Measurements from ENCODE around the gene MIS12.

Gene MIS12

GRCh38 chr17:5486206-5487124, at the start of gene MIS12:
MIS12 (plus strand) TSS chr17:5486566; CDS start chr17:5488863, 2,297 bp downstream.
- peak; percentile 99 for DNase-seq

DNA sequence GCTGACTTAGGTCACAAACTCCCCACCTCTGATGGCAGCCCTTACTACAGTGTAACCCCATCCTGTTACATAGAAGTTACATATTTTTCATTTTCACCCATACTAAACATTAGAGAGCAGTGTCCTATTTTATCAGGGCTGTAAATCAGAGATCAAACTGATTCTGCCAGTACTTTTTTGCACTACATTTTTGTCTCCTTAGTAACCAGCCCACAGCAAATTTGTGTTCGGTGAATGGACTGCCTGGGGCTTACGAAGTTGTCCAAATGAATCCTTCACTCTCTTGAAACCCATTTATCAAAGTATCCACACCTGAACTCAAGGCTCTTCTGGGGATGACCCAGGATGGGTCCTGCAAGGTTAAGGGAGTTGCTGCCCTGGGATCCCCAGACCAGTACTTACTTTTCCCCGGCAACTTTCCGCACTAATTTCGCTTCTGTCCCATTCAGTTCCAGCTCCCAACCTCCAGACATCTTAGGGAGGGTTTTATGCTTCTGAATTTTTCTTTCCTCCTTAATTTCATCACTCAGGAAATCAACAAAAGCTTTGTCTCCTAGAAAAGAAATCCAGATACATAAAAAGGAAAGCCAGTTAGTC, 48.5 kb upstream of the MIS12 start:
- DNase-seq = no peak

GRCh38 chr17:5438716-5439445, 47.5 kb upstream of the MIS12 start, which contains the start of gene C1QBP:
C1QBP (minus strand) TSS chr17:5439155; CDS start chr17:5439073, 82 bp downstream.
- peak; percentile 80 for DNase-seq

DNA sequence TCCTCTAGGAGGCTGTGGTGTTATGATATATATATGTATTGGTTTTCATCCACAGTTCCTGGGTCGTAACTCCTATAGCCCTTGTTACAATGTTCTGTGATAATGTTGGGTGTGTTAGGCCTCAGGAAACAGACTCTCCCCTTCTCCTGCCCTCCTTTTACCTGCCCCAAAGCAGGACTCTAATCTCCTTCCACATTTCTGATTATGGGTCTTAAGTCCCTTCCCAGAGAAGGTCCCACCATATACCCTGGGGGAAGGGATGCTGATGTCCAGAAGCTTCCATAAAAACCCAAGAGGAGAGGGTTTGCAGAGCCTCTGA, 47.0 kb upstream of the MIS12 start:
- DNase-seq = no peak

DNA sequence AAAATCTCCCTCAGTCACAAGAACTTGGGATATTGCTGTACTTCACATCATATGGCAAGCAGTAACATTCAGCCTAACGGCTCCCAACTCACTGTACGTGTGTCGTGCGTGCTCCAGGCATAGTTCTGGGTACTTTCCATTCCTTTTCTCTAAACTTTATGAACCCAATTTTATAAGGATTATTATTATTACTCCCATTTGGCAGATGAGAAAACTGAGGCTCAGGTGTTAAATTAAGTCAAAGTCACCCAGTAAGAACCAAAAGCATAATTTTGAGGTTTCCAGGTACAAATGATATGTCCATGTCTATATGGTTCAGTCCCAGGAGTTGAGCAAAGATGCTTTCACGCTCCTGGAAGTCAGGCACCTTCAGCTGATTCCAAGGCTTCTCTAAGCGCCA, 42.6 kb upstream of the MIS12 start:
- DNase-seq = no peak

- DNase-seq = no peak
Observed at GRCh38 chr17:5444209-5444608, 42.2 kb upstream of the MIS12 start.

GRCh38 chr17:5446786-5447185, 39.6 kb upstream of the MIS12 start:
- DNase-seq = no peak

DNA sequence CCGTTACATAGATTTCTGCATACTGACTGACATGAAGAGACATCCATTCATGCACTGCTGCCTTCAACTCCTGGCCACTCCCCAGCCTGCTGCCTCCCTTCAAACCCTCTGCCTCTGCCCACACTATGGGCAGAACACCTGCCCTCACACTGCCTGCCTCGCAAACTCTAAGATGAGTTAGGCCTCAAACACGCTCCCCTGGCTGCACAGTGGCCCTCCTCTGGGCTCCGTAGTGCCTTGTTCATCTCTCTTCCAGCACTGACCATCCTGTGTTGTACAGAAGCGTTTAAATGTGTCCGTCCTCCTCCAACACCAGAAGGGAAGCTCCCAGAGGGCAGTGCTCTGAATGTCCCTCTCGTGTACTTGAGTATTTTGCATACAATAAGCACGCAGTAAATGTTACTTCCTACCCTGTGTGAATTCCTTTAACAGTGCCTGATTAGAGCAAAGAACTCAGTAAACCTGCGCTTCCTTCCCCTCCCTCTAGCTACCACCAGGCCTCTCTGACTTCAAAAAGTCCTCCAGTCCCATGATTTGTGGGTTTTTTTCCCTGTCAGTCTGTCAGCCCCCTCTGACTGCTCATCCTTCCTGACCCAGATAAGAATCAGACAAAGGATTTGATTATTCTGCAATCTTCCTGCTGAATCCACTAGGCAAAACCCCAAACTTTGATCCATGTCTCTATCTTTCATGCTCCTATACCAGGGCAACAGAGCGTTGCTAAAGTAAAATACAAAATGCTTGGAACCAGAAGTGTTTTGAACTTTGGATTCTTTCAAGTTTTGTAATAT, 21.5 kb upstream of the MIS12 start:
- no peak for DNase-seq

GRCh38 chr17:5466295-5466694, 20.1 kb upstream of the MIS12 start:
- no peak for DNase-seq

- peak; percentile 37 for DNase-seq
Observed at GRCh38 chr17:5467416-5467815, 18.9 kb upstream of the MIS12 start.

DNA sequence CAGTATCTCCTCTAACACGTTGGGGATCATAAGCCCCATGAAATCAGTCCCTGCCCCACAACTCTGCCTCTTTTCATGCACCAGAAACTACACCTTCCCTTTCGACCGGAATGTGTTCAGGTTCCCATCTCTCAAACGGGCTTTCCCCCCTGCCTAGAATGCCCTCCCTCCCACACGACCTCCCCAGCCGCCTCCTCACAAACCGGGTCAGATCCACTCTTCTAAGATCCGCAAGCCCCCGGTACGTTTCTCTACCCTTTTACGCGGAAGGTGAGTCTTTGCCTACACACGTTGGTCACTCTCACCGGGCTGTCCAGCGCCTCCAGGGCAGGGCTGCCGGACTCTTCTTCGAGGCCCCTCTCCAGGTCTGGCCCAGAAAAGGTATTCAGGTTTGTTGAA, 18.3 kb upstream of the MIS12 start:
- DNase-seq = no peak

DNA sequence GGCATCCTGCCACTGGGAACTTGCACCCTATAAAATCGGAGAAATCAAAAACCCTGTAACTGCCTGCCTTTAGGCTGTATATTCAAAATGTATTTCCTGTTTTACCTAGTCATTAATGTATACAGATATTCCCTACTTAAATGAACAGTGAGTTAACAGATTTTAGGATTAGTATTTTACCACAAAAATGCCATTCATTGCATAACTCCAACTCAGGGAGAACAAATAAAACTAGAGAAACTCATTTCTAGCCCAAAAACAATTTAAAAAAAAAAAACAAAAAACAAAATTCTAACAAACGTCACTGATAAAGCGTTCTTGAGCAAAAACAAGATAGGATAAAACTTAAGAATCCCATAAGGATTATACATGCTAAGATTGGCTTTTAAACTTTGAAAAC, 13.9 kb upstream of the MIS12 start:
- no peak for DNase-seq

- no peak for DNase-seq
Observed at GRCh38 chr17:5473906-5474305, 12.5 kb upstream of the MIS12 start.

- no peak for DNase-seq
Observed at GRCh38 chr17:5478992-5479391, 7.4 kb upstream of the MIS12 start.

GRCh38 chr17:5480962-5481361, 5.4 kb upstream of the MIS12 start:
- DNase-seq = no peak

- DNase-seq = no peak
Observed at GRCh38 chr17:5481451-5481850, 4.9 kb upstream of the MIS12 start.

- DNase-seq = peak; percentile 73
Observed at GRCh38 chr17:5485270-5486205, 828 bp upstream of the MIS12 start, which contains the start of gene DERL2. DERL2 (minus strand) TSS chr17:5486178; CDS start chr17:5486161, 17 bp downstream.

DNA sequence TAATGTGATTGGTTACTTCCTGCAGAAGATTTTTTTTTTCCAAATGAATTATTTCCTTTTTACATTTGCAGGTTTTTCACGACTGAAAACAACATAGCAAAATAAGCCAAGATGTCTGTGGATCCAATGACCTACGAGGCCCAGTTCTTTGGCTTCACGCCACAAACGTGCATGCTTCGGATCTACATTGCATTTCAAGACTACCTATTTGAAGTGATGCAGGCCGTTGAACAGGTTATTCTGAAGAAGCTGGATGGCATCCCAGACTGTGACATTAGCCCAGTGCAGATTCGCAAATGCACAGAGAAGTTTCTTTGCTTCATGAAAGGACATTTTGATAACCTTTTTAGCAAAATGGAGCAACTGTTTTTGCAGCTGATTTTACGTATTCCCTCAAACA, 2.4 kb downstream of the MIS12 start:
- DNase-seq = no peak

GRCh38 chr17:5492970-5493369, 6.6 kb downstream of the MIS12 start:
- DNase-seq = no peak

GRCh38 chr17:5499476-5500231, 13.3 kb downstream of the MIS12 start:
- no peak for DNase-seq

DNA sequence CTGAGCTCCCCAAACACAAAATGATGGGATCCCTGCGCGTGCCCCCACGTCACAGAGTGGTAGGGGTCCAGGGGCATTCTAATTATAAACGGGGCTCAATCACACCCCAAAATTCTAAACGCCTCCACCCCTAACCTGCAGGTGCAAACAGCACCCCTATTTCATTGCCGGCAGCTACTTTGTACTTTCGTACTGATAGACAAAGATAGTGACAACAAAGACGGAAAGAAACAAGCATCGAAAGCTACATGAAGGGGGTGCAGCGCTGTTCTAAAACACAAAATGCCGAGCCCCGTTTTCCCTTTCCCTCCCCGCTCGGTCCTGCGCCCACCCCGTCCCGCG, 13.9 kb downstream of the MIS12 start:
- DNase-seq = no peak

All from NCI-H226 (cell line).